H1 (cell line): Measurements from ENCODE around the gene VSIR. TPM values are rescaled to one million over a fixed set of nuclear protein-coding genes. Genes with fewer than 3 reads are reported as not detected.
A peak's percentile ranks its signal among the peaks of the same experiment; 100 is the strongest.

Experiments
- CTCF ChIA-PET: fragments of 300-600 bp; sonication (Branson Sonifier 250); formaldehyde crosslinking; loops from one replicate; lab custom pipeline; 2021; ENCODE audit not compliant: partially characterized antibody; lab: Charles Lee
- POLR2A ChIA-PET: fragments of 300-600 bp; sonication (Branson Sonifier 250); formaldehyde crosslinking; loops from one replicate; lab custom pipeline; 2021; ENCODE audit warnings: inconsistent platforms; ENCODE audit not compliant: partially characterized antibody; lab: Charles Lee
- DNase-seq, 2 experiments: peaks; one replicate each; pipeline versions ENCODE4 v3.0.0 to v3.0.0-alpha.2; 2010 to 2022; ENCODE audit warnings: low spot score in 2 of 2, low read depth in 1 of 2, mixed read lengths in 1 of 2
- FAIRE-seq: peaks from 2 replicates; lab custom pipeline; 2011; peaks lifted over from hg19 to GRCh38; lab: Jason Lieb, UNC
- H2AFZ ChIP-seq: 2 replicates; pipeline ENCODE4 v1.8.1; 2012; ENCODE audit warnings: low read length, inconsistent platforms
- H2AK5ac ChIP-seq: 2 replicates; pipeline ENCODE4 v1.6.1; 2013; ENCODE audit warnings: low read depth, low read length
- H2BK120ac ChIP-seq: replicated peaks from 2 replicates; pipeline ENCODE3; 2013; ENCODE audit warnings: low read depth, low read length, inconsistent platforms
- H2BK12ac ChIP-seq: 2 replicates; pipeline ENCODE4 v1.6.1; 2013; ENCODE audit warnings: low read depth, low read length
- H2BK15ac ChIP-seq: 2 replicates; pipeline ENCODE4 v1.6.1; 2013; ENCODE audit warnings: low read length
- H2BK20ac ChIP-seq: 2 replicates; pipeline ENCODE4 v1.6.1; 2013; ENCODE audit warnings: low read length
- H2BK5ac ChIP-seq: 2 replicates; pipeline ENCODE4 v1.6.1; 2013; ENCODE audit warnings: low read depth, low read length
- H3K14ac ChIP-seq: 2 replicates; pipeline ENCODE4 v1.6.1; 2013; ENCODE audit warnings: inconsistent platforms; ENCODE audit not compliant: insufficient read length
- H3K18ac ChIP-seq: 2 replicates; pipeline ENCODE4 v1.6.1; 2013; ENCODE audit warnings: low read length; ENCODE audit errors: extremely low read depth
- H3K23ac ChIP-seq: 2 replicates; pipeline ENCODE4 v1.6.1; 2013; ENCODE audit warnings: inconsistent platforms; ENCODE audit not compliant: insufficient read length
- H3K23me2 ChIP-seq: 2 replicates; pipeline ENCODE4 v1.6.1; 2013; ENCODE audit warnings: low read depth, low read length
- H3K27ac ChIP-seq: 2 replicates; pipeline ENCODE4 v1.6.1; 2011; ENCODE audit warnings: low read depth, low read length, inconsistent platforms
- H3K27me3 ChIP-seq, 4 experiments: replicated peaks in 1 of 4; 1 replicate in 1 of 4; 2 replicates in 3 of 4; pipeline versions ENCODE4 v1.6.1 to v1.8.1; 2011 to 2013; ENCODE audit warnings: low read length in 3 of 4, mild to moderate bottlenecking in 3 of 4, inconsistent platforms in 2 of 4, mixed read lengths in 2 of 4, moderate library complexity in 1 of 4; ENCODE audit not compliant: control insufficient read depth in 3 of 4, insufficient read depth in 3 of 4; ENCODE audit errors: extremely low read depth in 1 of 4
- H3K36me3 ChIP-seq, 4 experiments: 2 replicates each; pipeline versions ENCODE4 v1.6.1 to v1.8.1; 2011 to 2013; ENCODE audit warnings: mild to moderate bottlenecking in 4 of 4, low read length in 3 of 4, moderate library complexity in 2 of 4, control low read depth in 1 of 4, inconsistent platforms in 1 of 4; ENCODE audit not compliant: insufficient read depth in 4 of 4, control insufficient read depth in 2 of 4
- H3K4ac ChIP-seq: replicated peaks from 2 replicates; pipeline ENCODE3; 2013; ENCODE audit warnings: low read length, low read depth, mixed read lengths, inconsistent platforms; ENCODE audit not compliant: insufficient read length
- H3K4me1 ChIP-seq, 4 experiments: replicated peaks in 1 of 4; 1 replicate in 1 of 4; 2 replicates in 3 of 4; pipeline versions ENCODE4 v1.6.1 to v1.8.1; 2011 to 2013; ENCODE audit warnings: low read length in 3 of 4, inconsistent platforms in 2 of 4, mixed read lengths in 1 of 4; ENCODE audit not compliant: insufficient read depth in 4 of 4, control insufficient read depth in 3 of 4
- H3K4me2 ChIP-seq, 2 experiments: 2 replicates each; pipeline versions ENCODE4 v1.6.1 to v1.8.1; 2011 to 2013; ENCODE audit warnings: low read depth in 2 of 2, low read length in 2 of 2, control low read depth in 1 of 2, inconsistent platforms in 1 of 2, mild to moderate bottlenecking in 1 of 2; ENCODE audit not compliant: insufficient read depth in 1 of 2
- H3K4me3 ChIP-seq, 4 experiments: fragments of 200-600, 300-600 bp in 1 of 4; sonication (generic), shearing (Covaris generic), sonication (Bioruptor Twin) in 1 of 4; 2 replicates each; pipeline versions ENCODE4 v1.5.1 to v1.8.1; 2011 to 2016; ENCODE audit warnings: low read length in 4 of 4, low read depth in 3 of 4, control low read depth in 2 of 4, inconsistent platforms in 2 of 4, mild to moderate bottlenecking in 2 of 4, mixed read lengths in 1 of 4, moderate library complexity in 1 of 4; ENCODE audit not compliant: insufficient read depth in 2 of 4; ENCODE audit errors: extremely low read depth in 1 of 4
- H3K56ac ChIP-seq: replicated peaks from 2 replicates; pipeline ENCODE3; 2013; ENCODE audit warnings: low read depth, mild to moderate bottlenecking, mixed read lengths, low read length, inconsistent platforms; ENCODE audit not compliant: insufficient read length
- H3K79me1 ChIP-seq: 2 replicates; pipeline ENCODE4 v1.6.1; 2013; ENCODE audit warnings: low read depth, low read length, control low read depth
- H3K79me2 ChIP-seq, 2 experiments: 2 replicates each; pipeline versions ENCODE4 v1.6.1 to v1.8.1; 2012 to 2013; ENCODE audit warnings: low read length in 2 of 2, mild to moderate bottlenecking in 2 of 2, inconsistent platforms in 1 of 2; ENCODE audit not compliant: insufficient read depth in 2 of 2, control insufficient read depth in 1 of 2
- H3K9ac ChIP-seq, 4 experiments: replicated peaks in 1 of 4; 1 replicate in 1 of 4; 2 replicates in 3 of 4; pipeline versions ENCODE4 v1.6.1 to v1.8.1; 2011 to 2013; ENCODE audit warnings: low read depth in 3 of 4, low read length in 3 of 4, control low read depth in 2 of 4, mild to moderate bottlenecking in 2 of 4, moderate library complexity in 2 of 4, inconsistent platforms in 1 of 4; ENCODE audit errors: extremely low read depth in 1 of 4
- H3K9me3 ChIP-seq, 2 experiments: 2 replicates each; pipeline versions ENCODE4 v1.6.1 to v1.8.1; 2012 to 2013; ENCODE audit warnings: mild to moderate bottlenecking in 2 of 2, moderate library complexity in 2 of 2, control low read depth in 1 of 2, inconsistent platforms in 1 of 2, low read depth in 1 of 2, low read length in 1 of 2, mixed read lengths in 1 of 2; ENCODE audit not compliant: insufficient read depth in 2 of 2
- H4K20me1 ChIP-seq, 2 experiments: replicated peaks in 1 of 2; 2 replicates each; pipeline versions ENCODE3 to v1.8.1; 2011 to 2013; ENCODE audit warnings: inconsistent platforms in 2 of 2, low read length in 2 of 2, mild to moderate bottlenecking in 1 of 2; ENCODE audit not compliant: insufficient read depth in 2 of 2, control insufficient read depth in 1 of 2
- H4K5ac ChIP-seq: 2 replicates; pipeline ENCODE4 v1.6.1; 2013; ENCODE audit warnings: low read length, low read depth, mixed read lengths, inconsistent platforms; ENCODE audit not compliant: insufficient read length
- H4K8ac ChIP-seq: 2 replicates; pipeline ENCODE4 v1.8.0; 2013; ENCODE audit warnings: mild to moderate bottlenecking, moderate library complexity, low read length, inconsistent platforms; ENCODE audit not compliant: insufficient read depth; ENCODE audit errors: extremely low read depth
- H4K91ac ChIP-seq: replicated peaks from 2 replicates; pipeline ENCODE3; 2013; ENCODE audit warnings: low read length, mixed read lengths, inconsistent platforms; ENCODE audit not compliant: insufficient read length
- BCL11A ChIP-seq, 2 experiments: IDR thresholded peaks; one replicate each; pipeline ENCODE4 v1.6.1; 2011; ENCODE audit warnings: low read depth in 2 of 2, low read length in 2 of 2, mild to moderate bottlenecking in 2 of 2
- KDM4A ChIP-seq: IDR thresholded peaks from one replicate; pipeline ENCODE4 v1.7.1; 2012; ENCODE audit warnings: low read depth, mild to moderate bottlenecking, moderate library complexity, low read length, inconsistent platforms; ENCODE audit not compliant: severe bottlenecking
- SP1 ChIP-seq: IDR thresholded peaks from 2 replicates; pipeline ENCODE4 v1.6.1; 2011; ENCODE audit warnings: low read depth, low read length
- WGBS, 2 experiments: shearing (Covaris generic) in 1 of 2; methylation state at CpG; one replicate each; pipeline versions ENCODE4 v1.1.6 to v1.1.7; 2013 to 2015; ENCODE audit warnings: low lambda C conversion rate in 2 of 2, mixed read lengths in 2 of 2, inconsistent platforms in 1 of 2, low coverage in 1 of 2, missing lambda C conversion rate in 1 of 2; ENCODE audit not compliant: insufficient replicate concordance in 2 of 2, insufficient coverage in 1 of 2, insufficient read length in 1 of 2; ENCODE audit errors: extremely low coverage in 1 of 2, missing lambda C conversion rate in 1 of 2; 5-methylcytosine and 5-hydroxymethylcytosine counted together
- polyA plus RNA-seq, 7 experiments: library from polyadenylated mRNA; depleted of rRNA in 3 of 7; stranded (reverse) in 5 of 7; unstranded in 2 of 7; fragments of >200 nt in 5 of 7; fragments of 200-250 nt in 2 of 7; gene quantifications; 1 replicate in 5 of 7; 2 replicates in 1 of 7; 4 replicates in 1 of 7; pipeline versions ENCODE4 v1.2.1 to v1.2.3, GENCODE V29; 2011 to 2013; ENCODE audit warnings: missing spikeins in 2 of 7, mixed read lengths in 2 of 7
- total RNA-seq: library from RNA; stranded (reverse); fragmentation: NEBNext Ultra II Directional; extraction: Animal tissue kit (Norgen Biotek cat#: 25700); gene quantifications from 2 replicates; pipeline ENCODE4 v1.2.1, GENCODE V29; 2021

The VSIR gene
- total and polyA plus RNA-seq, 2 of the 8 experiments (the other 6 are each of a cell fraction or from before 2014, with no cell fraction given): 0.33 TPM; not detected in 1

GRCh38 chr10:71805776-71806703, 32.7 kb upstream of the VSIR start:
- Histone ChIP-seq H3K9ac (no peak overlapping the region), H3K18ac (no peak overlapping the region; the same call in 1 of the 2 replicates), H3K27ac (no peak overlapping the region), H3K79me1 (no peaks in the 10 kb centered on the region), H3K23ac (no peak overlapping the region), H3K79me2 (no peaks in the 10 kb centered on the region), H3K9me3 (no peaks in the 10 kb centered on the region), H2BK12ac (no peak overlapping the region), H2BK20ac (0 out of 2 replicates have a peak overlapping the region, but pooled peaks have one; percentile 6), H3K36me3 (no peaks in the 10 kb centered on the region), H3K27me3 (peaks cover 0 to 15% (median 10%) of the 10 kb centered on the region in 4 experiments; a peak in 6 of 7 replicates), H2BK15ac (no peak overlapping the region), H3K4me3 (peak overlapping the region in 2 of 4 experiments; percentile 1 to 50; a peak in 2 of 8 replicates), H3K56ac (no peak overlapping the region), H3K4me1 (peaks cover 0 to 7% (median 3%) of the 10 kb centered on the region in 4 experiments; a peak in 5 of 7 replicates), H2BK120ac (no peak overlapping the region), H3K4ac (no peak overlapping the region), H2AFZ (peak overlapping the region; percentile 87), H3K14ac (no peak overlapping the region), H4K5ac (peak overlapping the region; percentile 7), H4K20me1 (no peaks in the 10 kb centered on the region), H4K8ac (no peak overlapping the region), H2AK5ac (no peak overlapping the region), H2BK5ac (no peak overlapping the region), H3K23me2 (no peaks in the 10 kb centered on the region), H4K91ac (peak overlapping the region; percentile 27), H3K4me2 (peak overlapping the region; percentile 51 to 62)
- FAIRE-seq (no peak), DNase-seq (peak in 1 of 2 experiments; percentile 67)
- WGBS, 2 experiments: 46% methylated on average over 24 of the region's 41 CpGs; no CpG with 5 or more reads in 1 of the 2 experiments
- ChIA-PET POLR2A (interaction anchor here (0.6 to 2.2 kb wide), 6 partner anchors 9 to 110 kb away, joined by 3 to 10 read pairs (median 4); no protein-coding TSS in a partner anchor), CTCF (interaction anchor here (0.6 to 5.0 kb wide), 18 partner anchors 9 to 343 kb away, joined by 3 to 21 read pairs (median 4); partner anchors contain the start of genes PSAP and VSIR)
- TF ChIP-seq BCL11A (IDR thresholded peaks at IDR 0.05; ENCODE audit: low read depth in 2 of 2, low read length in 2 of 2): no peak
- TF ChIP-seq SP1: peak; percentile 5; the same call in 1 of the 2 replicates
- TF ChIP-seq KDM4A: peak; percentile 90
